Natural killer cell (primary cell): ENCODE data around the gene SLC12A7. TPM values are rescaled to one million over a fixed set of nuclear protein-coding genes. Genes with fewer than 3 reads are reported as not detected.

ENCODE experiments used
- ATAC-seq, 3 donors: fragments of 150-1000 bp in 2 of 3; fragments of 200-7000 bp in 1 of 3; cut with Tn5 transposase; 1 replicate in 1 of 3; 2 replicates in 2 of 3; pipeline ENCODE4 v1.10.0; 2021; ENCODE audit warnings: mild to moderate bottlenecking in 2 of 3, moderate library complexity in 2 of 3
- DNase-seq, 2 donors: peaks; one replicate each; pipeline versions ENCODE4 v3.0.0 to v3.0.0-alpha.2; 2013 to 2021; ENCODE audit warnings: mixed read lengths in 1 of 2
- H3K27ac ChIP-seq: one replicate; pipeline ENCODE4 v1.5.1; 2013; ENCODE audit warnings: mild to moderate bottlenecking, low read length
- H3K27me3 ChIP-seq: one replicate; pipeline ENCODE4 v1.6.1; 2013; ENCODE audit warnings: low read length; ENCODE audit not compliant: control insufficient read depth, insufficient read depth
- H3K36me3 ChIP-seq: one replicate; pipeline ENCODE4 v1.6.1; 2013; ENCODE audit warnings: low read length; ENCODE audit not compliant: control insufficient read depth, insufficient read depth
- H3K4me1 ChIP-seq: one replicate; pipeline ENCODE4 v1.6.1; 2013; ENCODE audit warnings: low read length; ENCODE audit not compliant: control insufficient read depth, insufficient read depth
- H3K4me3 ChIP-seq: one replicate; pipeline ENCODE4 v1.5.1; 2013; ENCODE audit warnings: low read length
- H3K9me3 ChIP-seq: one replicate; pipeline ENCODE4 v1.6.1; 2013; ENCODE audit warnings: low read length; ENCODE audit not compliant: control insufficient read depth, insufficient read depth
- H3K27ac Mint-ChIP-seq, 2 donors: one replicate each; pipeline ENCODE4 v1.8.0; 2022; ENCODE audit warnings: mild to moderate bottlenecking in 2 of 2, mixed read lengths in 2 of 2, moderate library complexity in 1 of 2
- H3K27me3 Mint-ChIP-seq, 2 donors: one replicate each; pipeline ENCODE4 v1.8.0; 2022; ENCODE audit warnings: low read depth in 2 of 2, mixed read lengths in 2 of 2
- H3K36me3 Mint-ChIP-seq: one replicate; pipeline ENCODE4 v1.8.0; 2022; ENCODE audit warnings: mixed read lengths
- H3K4me1 Mint-ChIP-seq, 2 donors: one replicate each; pipeline ENCODE4 v1.8.0; 2022; ENCODE audit warnings: mixed read lengths in 2 of 2
- H3K4me3 Mint-ChIP-seq: one replicate; pipeline ENCODE4 v1.8.0; 2022; ENCODE audit warnings: mild to moderate bottlenecking, moderate library complexity, mixed read lengths
- H3K9me3 Mint-ChIP-seq, 2 donors: one replicate each; pipeline ENCODE4 v1.8.0; 2022; ENCODE audit warnings: mixed read lengths in 2 of 2
- CTCF ChIP-seq: fragments of 200-600 bp; IDR thresholded peaks from one replicate; pipeline ENCODE4 v1.8.0; 2022; ENCODE audit warnings: antibody characterized with exemption
- WGBS: methylation state at CpG from one replicate; pipeline ENCODE4 v1.1.7; 2013; ENCODE audit warnings: missing lambda C conversion rate; ENCODE audit not compliant: insufficient coverage; 5-methylcytosine and 5-hydroxymethylcytosine counted together
- intact Hi-C: fragments of 100-400 bp; cut with micrococcal nuclease; formaldehyde crosslinking; loops from one replicate; pipeline ENCODE4 v1.14.2; 2022
- total RNA-seq, 4 donors: library from RNA; stranded (reverse); fragments of 120-200 nt in 1 of 4; gene quantifications; one replicate each; pipeline versions ENCODE4 v1.2.3 to v1.2.4, GENCODE V29; 2013 to 2022

SLC12A7 gene
- total RNA-seq, 3 donors from 2014 or later (not counting 1 experiment from before 2014, with no cell fraction given), result 53.2 to 92.5 (median 81.3) TPM

DNA sequence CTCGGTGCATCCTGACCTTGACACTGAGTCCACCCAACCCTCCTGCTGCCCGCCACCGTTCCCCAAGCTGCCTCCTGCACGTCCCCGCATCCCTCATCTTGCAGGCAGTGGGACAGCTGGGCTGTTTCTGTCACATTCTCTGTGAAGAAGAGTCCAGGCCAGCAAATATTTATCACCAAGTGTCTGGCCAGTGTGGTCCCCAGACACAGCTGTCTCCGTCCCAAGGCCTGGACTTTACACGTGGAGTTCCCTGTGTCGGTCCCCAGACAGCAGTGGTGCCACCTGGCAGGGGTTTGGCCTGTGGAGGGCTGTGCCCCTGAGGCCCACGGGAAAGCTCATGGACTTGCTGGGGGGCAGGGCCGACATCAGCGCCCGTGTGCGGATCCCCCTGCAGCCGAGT lies 9.2 kb upstream of the SLC12A7 start:
- Histone ChIP-seq H3K36me3 (no peaks in the 10 kb centered on the region), H3K9me3 (no peaks in the 10 kb centered on the region), H3K4me3 (no peak overlapping the region), H3K4me1 (no peaks in the 10 kb centered on the region), H3K27ac (no peak overlapping the region), H3K27me3 (no peaks in the 10 kb centered on the region)
- intact Hi-C loops, result no loop called here
- Mint-ChIP-seq H3K4me3 (no peak overlapping the region), H3K9me3 (no peaks in the 10 kb centered on the region), H3K27ac (no peak overlapping the region), H3K27me3 (peaks cover 0 to 3% of the 10 kb centered on the region in 2 donors), H3K4me1 (no peaks in the 10 kb centered on the region), H3K36me3 (no peaks in the 10 kb centered on the region)
- 89% methylated on average over 14 of the region's 14 CpGs for WGBS
- DNase-seq, result no peak
- no peak for TF ChIP-seq CTCF
- ATAC-seq, result no peak

- no peak overlapping the region for H3K4me3 ChIP-seq
- DNase-seq (no peak), ATAC-seq (no peak)
- Mint-ChIP-seq H3K27me3 (peaks cover 0 to 3% of the 10 kb centered on the region in 2 donors), H3K4me3 (no peak overlapping the region), H3K9me3 (no peaks in the 10 kb centered on the region), H3K36me3 (no peaks in the 10 kb centered on the region), H3K27ac (no peak overlapping the region), H3K4me1 (no peaks in the 10 kb centered on the region)
- no peak overlapping the region for H3K27ac ChIP-seq
- H3K36me3 ChIP-seq, result no peaks in the 10 kb centered on the region
- no peak for TF ChIP-seq CTCF
- no peaks in the 10 kb centered on the region for H3K9me3 ChIP-seq
- WGBS, result 92% methylated on average over 41 of the region's 41 CpGs
- no peaks in the 10 kb centered on the region for H3K4me1 ChIP-seq
- H3K27me3 ChIP-seq, result no peaks in the 10 kb centered on the region
- intact Hi-C loops, result no loop called here
Measured at GRCh38 chr5:1120236-1120999, 8.6 kb upstream of the SLC12A7 start.

DNA sequence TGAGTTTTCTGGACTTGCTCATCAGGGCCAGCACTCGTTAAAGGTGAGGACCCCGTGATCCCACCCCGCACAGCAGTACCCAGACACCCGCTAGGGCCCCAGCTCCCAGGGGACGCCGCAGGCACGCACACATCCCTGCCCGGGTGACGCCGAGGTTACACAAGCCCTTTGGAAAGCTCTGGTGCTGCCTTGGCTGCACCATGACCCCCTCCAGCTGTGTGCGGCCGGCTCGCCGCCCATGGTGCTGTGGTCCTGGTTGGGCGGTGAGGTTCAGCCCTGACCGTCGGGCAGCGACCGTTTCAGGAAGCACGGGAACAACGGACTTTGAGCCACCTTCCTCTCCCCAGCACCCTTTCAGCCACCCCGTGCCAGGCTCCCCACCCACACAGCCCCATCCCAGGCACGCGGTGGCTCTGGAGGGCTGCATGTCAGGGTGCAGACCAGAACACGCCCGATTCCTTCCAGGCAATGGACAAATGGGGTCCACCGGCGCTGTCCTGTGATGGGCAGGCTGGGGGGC lies 7.5 kb upstream of the SLC12A7 start:
- no peaks in the 10 kb centered on the region for H3K27me3 ChIP-seq
- no peak overlapping the region for H3K4me3 ChIP-seq
- no peak overlapping the region for H3K27ac ChIP-seq
- no peaks in the 10 kb centered on the region for H3K9me3 ChIP-seq
- Mint-ChIP-seq H3K36me3 (no peaks in the 10 kb centered on the region), H3K4me1 (no peaks in the 10 kb centered on the region), H3K27ac (no peak overlapping the region), H3K27me3 (peaks cover 0 to under 1% of the 10 kb centered on the region in 2 donors), H3K4me3 (no peak overlapping the region), H3K9me3 (no peaks in the 10 kb centered on the region)
- ATAC-seq, result no peak
- H3K4me1 ChIP-seq, result no peaks in the 10 kb centered on the region
- intact Hi-C loops, result no loop called here
- H3K36me3 ChIP-seq, result no peaks in the 10 kb centered on the region
- WGBS, result 91% methylated on average over 28 of the region's 28 CpGs
- no peak for DNase-seq
- no peak for TF ChIP-seq CTCF
